GM23338 (cell line): Measurements from ENCODE around the gene MS4A18.

ENCODE experiments used
- CTCF ChIP-seq, 2 experiments: fragments of 200-600 bp in 1 of 2; sonication (generic) in 1 of 2; conservative IDR thresholded peaks; 2 replicates each; pipeline versions ENCODE4 v1.5.1 to v1.6.1; 2016 to 2017; ENCODE audit warnings: antibody characterized with exemption in 2 of 2, low read depth in 2 of 2, mild to moderate bottlenecking in 2 of 2, moderate library complexity in 1 of 2
- EZH2 ChIP-seq: fragments of 200-600 bp; sonication (generic); IDR thresholded peaks from one replicate; pipeline ENCODE4 v1.8.0; 2017; ENCODE audit warnings: antibody characterized with exemption, mild to moderate bottlenecking, low read depth; ENCODE audit not compliant: unreplicated experiment
- TF ChIP-seq, protein P1 (sequence below): IDR thresholded peaks from one replicate; pipeline ENCODE4 v1.6.1; 2018; ENCODE audit warnings: antibody characterized with exemption; ENCODE audit not compliant: unreplicated experiment

- TF ChIP-seq CTCF (conservative IDR thresholded peaks at IDR 0.05; ENCODE audit: low read depth in 2 of 2) = no peak
- TF ChIP-seq, protein P1, sequence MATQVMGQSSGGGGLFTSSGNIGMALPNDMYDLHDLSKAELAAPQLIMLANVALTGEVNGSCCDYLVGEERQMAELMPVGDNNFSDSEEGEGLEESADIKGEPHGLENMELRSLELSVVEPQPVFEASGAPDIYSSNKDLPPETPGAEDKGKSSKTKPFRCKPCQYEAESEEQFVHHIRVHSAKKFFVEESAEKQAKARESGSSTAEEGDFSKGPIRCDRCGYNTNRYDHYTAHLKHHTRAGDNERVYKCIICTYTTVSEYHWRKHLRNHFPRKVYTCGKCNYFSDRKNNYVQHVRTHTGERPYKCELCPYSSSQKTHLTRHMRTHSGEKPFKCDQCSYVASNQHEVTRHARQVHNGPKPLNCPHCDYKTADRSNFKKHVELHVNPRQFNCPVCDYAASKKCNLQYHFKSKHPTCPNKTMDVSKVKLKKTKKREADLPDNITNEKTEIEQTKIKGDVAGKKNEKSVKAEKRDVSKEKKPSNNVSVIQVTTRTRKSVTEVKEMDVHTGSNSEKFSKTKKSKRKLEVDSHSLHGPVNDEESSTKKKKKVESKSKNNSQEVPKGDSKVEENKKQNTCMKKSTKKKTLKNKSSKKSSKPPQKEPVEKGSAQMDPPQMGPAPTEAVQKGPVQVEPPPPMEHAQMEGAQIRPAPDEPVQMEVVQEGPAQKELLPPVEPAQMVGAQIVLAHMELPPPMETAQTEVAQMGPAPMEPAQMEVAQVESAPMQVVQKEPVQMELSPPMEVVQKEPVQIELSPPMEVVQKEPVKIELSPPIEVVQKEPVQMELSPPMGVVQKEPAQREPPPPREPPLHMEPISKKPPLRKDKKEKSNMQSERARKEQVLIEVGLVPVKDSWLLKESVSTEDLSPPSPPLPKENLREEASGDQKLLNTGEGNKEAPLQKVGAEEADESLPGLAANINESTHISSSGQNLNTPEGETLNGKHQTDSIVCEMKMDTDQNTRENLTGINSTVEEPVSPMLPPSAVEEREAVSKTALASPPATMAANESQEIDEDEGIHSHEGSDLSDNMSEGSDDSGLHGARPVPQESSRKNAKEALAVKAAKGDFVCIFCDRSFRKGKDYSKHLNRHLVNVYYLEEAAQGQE = no peak
- TF ChIP-seq EZH2 = no peak
Measured at GRCh38 chr11:60679879-60680278, 44.6 kb upstream of the MS4A18 start.
